Measurements from ENCODE around the gene WDTC1. TPM values are rescaled to one million over a fixed set of nuclear protein-coding genes. Genes with fewer than 3 reads are reported as not detected.

The WDTC1 gene
- total RNA-seq, 1 donor from 2014 or later = 18.2 TPM

DNA sequence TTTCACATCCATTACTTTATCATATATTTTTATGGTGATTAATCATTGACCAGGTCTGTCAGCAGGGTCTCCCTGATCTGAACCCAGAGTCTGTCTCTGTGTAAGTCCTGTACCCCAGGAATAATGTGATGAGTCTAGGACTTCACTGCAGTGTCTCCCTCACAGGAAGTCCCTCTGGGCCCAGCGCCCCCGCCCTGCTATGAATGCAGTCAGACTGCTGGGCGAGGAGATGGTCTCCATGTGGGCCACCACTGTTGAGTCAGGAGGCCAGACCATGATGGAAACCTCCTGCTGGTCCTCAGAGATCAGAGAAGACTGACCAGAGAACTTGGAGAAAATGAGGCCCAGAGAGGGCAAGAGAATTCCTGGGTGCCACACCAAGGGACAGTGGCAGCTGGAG, 97.0 kb downstream of the WDTC1 start:
- TF ChIP-seq, protein P1, sequence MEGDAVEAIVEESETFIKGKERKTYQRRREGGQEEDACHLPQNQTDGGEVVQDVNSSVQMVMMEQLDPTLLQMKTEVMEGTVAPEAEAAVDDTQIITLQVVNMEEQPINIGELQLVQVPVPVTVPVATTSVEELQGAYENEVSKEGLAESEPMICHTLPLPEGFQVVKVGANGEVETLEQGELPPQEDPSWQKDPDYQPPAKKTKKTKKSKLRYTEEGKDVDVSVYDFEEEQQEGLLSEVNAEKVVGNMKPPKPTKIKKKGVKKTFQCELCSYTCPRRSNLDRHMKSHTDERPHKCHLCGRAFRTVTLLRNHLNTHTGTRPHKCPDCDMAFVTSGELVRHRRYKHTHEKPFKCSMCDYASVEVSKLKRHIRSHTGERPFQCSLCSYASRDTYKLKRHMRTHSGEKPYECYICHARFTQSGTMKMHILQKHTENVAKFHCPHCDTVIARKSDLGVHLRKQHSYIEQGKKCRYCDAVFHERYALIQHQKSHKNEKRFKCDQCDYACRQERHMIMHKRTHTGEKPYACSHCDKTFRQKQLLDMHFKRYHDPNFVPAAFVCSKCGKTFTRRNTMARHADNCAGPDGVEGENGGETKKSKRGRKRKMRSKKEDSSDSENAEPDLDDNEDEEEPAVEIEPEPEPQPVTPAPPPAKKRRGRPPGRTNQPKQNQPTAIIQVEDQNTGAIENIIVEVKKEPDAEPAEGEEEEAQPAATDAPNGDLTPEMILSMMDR (IDR thresholded peaks at IDR 0.05; ENCODE audit: insufficient read depth, low read depth, low read length) = no peak
- TF ChIP-seq EZH2 (IDR thresholded peaks at IDR 0.05; ENCODE audit: insufficient read depth, low read length) = no peak
- Histone ChIP-seq H4K20me1 (ENCODE audit: insufficient read depth, low read length) (peaks cover 50% of the 10 kb centered on the region), H3K36me3 (ENCODE audit: insufficient read depth, low read length) (peaks cover 25% of the 10 kb centered on the region), H3K4me1 (ENCODE audit: insufficient read depth, low read length) (peaks cover 4% of the 10 kb centered on the region), H3K9me3 (ENCODE audit: insufficient read depth, low read depth, low read length) (no peaks in the 10 kb centered on the region), H3K27me3 (ENCODE audit: insufficient read depth, low read length) (no peaks in the 10 kb centered on the region), H3K4me3 (ENCODE audit: insufficient read depth, low read depth, low read length) (no peak overlapping the region), H3K4me2 (ENCODE audit: low read length) (no peak overlapping the region), H3K27ac (ENCODE audit: low read depth, low read length) (no peak overlapping the region), H3K79me2 (ENCODE audit: insufficient read depth, low read length) (peaks cover 48% of the 10 kb centered on the region), H3K9ac (ENCODE audit: low read length) (no peak overlapping the region), H2AFZ (ENCODE audit: low read depth, low read length) (no peak overlapping the region)
- Mint-ChIP-seq H3K4me1 (ENCODE audit: low read depth, unreplicated experiment) (peaks cover 3% of the 10 kb centered on the region), H3K27ac (ENCODE audit: unreplicated experiment) (peak overlapping the region; percentile 26), H3K27me3 (ENCODE audit: low read depth, unreplicated experiment) (no peaks in the 10 kb centered on the region), H3K36me3 (ENCODE audit: low read depth, unreplicated experiment) (peaks cover 12% of the 10 kb centered on the region), H3K4me3 (ENCODE audit: unreplicated experiment) (no peak overlapping the region), H3K9me3 (ENCODE audit: unreplicated experiment) (no peaks in the 10 kb centered on the region)
- DNase-seq (ENCODE audit: low read depth) (no peak), FAIRE-seq (no peak)

DNA sequence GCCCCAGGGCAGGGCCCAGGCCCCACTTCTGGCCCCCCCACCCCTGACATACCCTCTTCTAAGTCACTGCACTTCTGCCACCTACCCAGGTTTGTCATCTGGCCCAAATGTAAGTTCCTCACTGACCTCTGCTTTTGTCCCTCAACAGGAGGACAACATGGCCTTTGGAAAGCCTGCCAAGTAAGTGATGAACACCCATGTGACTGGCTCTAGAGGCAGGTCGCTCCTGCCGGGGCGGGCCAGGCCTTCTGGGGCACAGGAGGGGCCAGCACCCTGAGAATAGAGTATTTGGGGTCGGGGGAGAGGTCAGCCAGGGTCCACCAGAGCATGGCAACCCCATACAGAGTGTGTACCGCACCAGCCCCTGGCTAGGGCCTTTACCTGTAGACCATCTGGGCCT, 97.5 kb downstream of the WDTC1 start:
- DNase-seq (ENCODE audit: low read depth) (no peak), FAIRE-seq (no peak)
- Mint-ChIP-seq H3K4me3 (ENCODE audit: unreplicated experiment) (no peak overlapping the region), H3K9me3 (ENCODE audit: unreplicated experiment) (no peaks in the 10 kb centered on the region), H3K4me1 (ENCODE audit: low read depth, unreplicated experiment) (peaks cover 1% of the 10 kb centered on the region), H3K27ac (ENCODE audit: unreplicated experiment) (no peak overlapping the region), H3K36me3 (ENCODE audit: low read depth, unreplicated experiment) (peaks cover 15% of the 10 kb centered on the region), H3K27me3 (ENCODE audit: low read depth, unreplicated experiment) (no peaks in the 10 kb centered on the region)
- no peak overlapping the region for H3K4me2 ChIP-seq (ENCODE audit: low read length)
- H3K27me3 ChIP-seq (ENCODE audit: insufficient read depth, low read length) = no peaks in the 10 kb centered on the region
- H3K9ac ChIP-seq (ENCODE audit: low read length) = no peak overlapping the region
- H2AFZ ChIP-seq (ENCODE audit: low read depth, low read length) = no peak overlapping the region
- H4K20me1 ChIP-seq (ENCODE audit: insufficient read depth, low read length) = peaks cover 45% of the 10 kb centered on the region
- TF ChIP-seq, protein P1 (IDR thresholded peaks at IDR 0.05; ENCODE audit: insufficient read depth, low read depth, low read length) = no peak
- TF ChIP-seq EZH2 (IDR thresholded peaks at IDR 0.05; ENCODE audit: insufficient read depth, low read length) = no peak
- H3K9me3 ChIP-seq (ENCODE audit: insufficient read depth, low read depth, low read length) = no peaks in the 10 kb centered on the region
- H3K27ac ChIP-seq (ENCODE audit: low read depth, low read length) = no peak overlapping the region
- peaks cover 2% of the 10 kb centered on the region for H3K4me1 ChIP-seq (ENCODE audit: insufficient read depth, low read length)
- peaks cover 43% of the 10 kb centered on the region for H3K79me2 ChIP-seq (ENCODE audit: insufficient read depth, low read length)
- no peak overlapping the region for H3K4me3 ChIP-seq (ENCODE audit: insufficient read depth, low read depth, low read length)
- H3K36me3 ChIP-seq (ENCODE audit: insufficient read depth, low read length) = peaks cover 20% of the 10 kb centered on the region

DNA sequence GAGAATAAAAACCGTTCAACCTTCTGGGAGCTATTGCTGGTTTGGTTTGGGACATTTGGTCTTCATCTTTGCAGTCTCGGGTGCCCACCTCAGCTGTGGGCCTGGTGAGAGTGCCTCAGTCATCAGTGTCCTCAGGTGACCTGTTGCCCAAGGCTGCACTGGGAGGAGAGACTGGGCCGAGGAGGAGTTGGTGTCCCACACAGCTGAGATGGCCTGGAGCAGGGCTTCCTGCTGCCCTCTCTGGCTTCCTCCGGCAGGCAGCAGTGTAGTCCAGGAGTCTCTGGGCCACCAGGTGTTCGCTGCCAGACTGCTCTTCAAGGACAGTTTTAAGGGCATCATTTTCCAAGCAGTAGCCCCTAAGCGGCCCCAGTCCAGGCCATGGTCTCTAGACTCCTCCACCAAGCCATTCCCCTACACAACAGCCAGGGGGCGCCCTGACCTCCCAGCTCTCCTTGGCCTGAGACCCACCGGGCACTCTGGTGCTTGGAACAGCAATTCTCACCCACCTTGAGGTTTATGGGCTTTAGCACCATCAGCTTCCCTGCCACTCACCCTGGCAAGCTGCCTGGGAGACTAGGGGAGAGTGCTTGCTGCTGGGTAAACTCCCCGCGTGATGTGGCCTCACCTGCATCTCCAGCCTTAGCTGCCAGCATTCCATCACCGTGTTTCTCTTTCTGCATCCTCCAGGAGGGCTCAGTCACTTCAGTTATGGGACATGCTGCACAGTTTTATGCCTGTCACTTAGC, 98.3 kb downstream of the WDTC1 start:
- TF ChIP-seq, protein P1 (IDR thresholded peaks at IDR 0.05; ENCODE audit: insufficient read depth, low read depth, low read length) = peak; percentile 72
- TF ChIP-seq EZH2 (IDR thresholded peaks at IDR 0.05; ENCODE audit: insufficient read depth, low read length) = no peak
- no peak overlapping the region for H3K27ac Mint-ChIP-seq (ENCODE audit: unreplicated experiment)
- DNase-seq (ENCODE audit: low read depth) = no peak

More for the DNA sequence above, 98.3 kb downstream of the WDTC1 start:
- H3K9ac ChIP-seq (ENCODE audit: low read length) = no peak overlapping the region
- H3K36me3 Mint-ChIP-seq (ENCODE audit: low read depth, unreplicated experiment) = peaks cover 15% of the 10 kb centered on the region
- H3K4me3 ChIP-seq (ENCODE audit: insufficient read depth, low read depth, low read length) = no peak overlapping the region
- peaks cover 42% of the 10 kb centered on the region for H4K20me1 ChIP-seq (ENCODE audit: insufficient read depth, low read length)
- no peaks in the 10 kb centered on the region for H3K27me3 Mint-ChIP-seq (ENCODE audit: low read depth, unreplicated experiment)
- H3K36me3 ChIP-seq (ENCODE audit: insufficient read depth, low read length) = peaks cover 18% of the 10 kb centered on the region
- H3K4me3 Mint-ChIP-seq (ENCODE audit: unreplicated experiment) = no peak overlapping the region
- H3K27ac ChIP-seq (ENCODE audit: low read depth, low read length) = no peak overlapping the region
- no peaks in the 10 kb centered on the region for H3K4me1 ChIP-seq (ENCODE audit: insufficient read depth, low read length)
- no peak overlapping the region for H3K4me2 ChIP-seq (ENCODE audit: low read length)
- no peaks in the 10 kb centered on the region for H3K4me1 Mint-ChIP-seq (ENCODE audit: low read depth, unreplicated experiment)
- no peak for FAIRE-seq
- H2AFZ ChIP-seq (ENCODE audit: low read depth, low read length) = no peak overlapping the region
- no peaks in the 10 kb centered on the region for H3K9me3 ChIP-seq (ENCODE audit: insufficient read depth, low read depth, low read length)
- no peaks in the 10 kb centered on the region for H3K9me3 Mint-ChIP-seq (ENCODE audit: unreplicated experiment)
- no peaks in the 10 kb centered on the region for H3K27me3 ChIP-seq (ENCODE audit: insufficient read depth, low read length)
- H3K79me2 ChIP-seq (ENCODE audit: insufficient read depth, low read length) = peaks cover 36% of the 10 kb centered on the region
